Stimulated activated CD8-positive, alpha-beta memory T cell treated with anti-CD3 and anti-CD28 coated beads, Interleukin-12 subunit alpha, Interleukin-12 subunit beta, amount 100 ng/mL, for 24 hours (primary cell): ENCODE measurements around the gene OR10G7.
"Not testable (repeated sequence)": the region's sequence is repeated elsewhere in the genome, so short reads cannot be mapped to it uniquely, and the experiment has no call there.

Experiments
- DNase-seq: peaks from one replicate; pipeline ENCODE4 v3.0.0-alpha.2; 2020; ENCODE audit errors: extremely low read depth

Gene OR10G7

DNA sequence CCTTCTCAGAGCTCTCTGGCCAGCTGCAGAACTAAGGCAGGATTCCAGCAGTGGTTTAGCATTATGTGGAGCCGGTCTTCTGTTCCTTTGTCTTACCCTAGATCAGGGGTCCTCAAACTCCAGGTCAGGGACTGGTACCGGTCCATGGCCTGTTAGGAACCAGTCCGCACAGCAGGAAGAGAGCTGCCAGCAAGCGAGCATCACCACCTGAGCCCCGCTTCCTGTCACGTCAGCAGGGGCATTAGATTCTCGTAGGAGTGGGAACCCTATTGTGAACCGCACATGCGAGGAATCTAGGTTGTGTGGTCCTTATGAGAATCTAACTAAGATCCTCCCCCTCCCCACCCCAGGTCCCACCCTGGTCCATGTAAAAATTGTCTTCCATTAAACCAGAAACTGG is 1.6 kb downstream of the OR10G7 start:
- no peak for DNase-seq

DNA sequence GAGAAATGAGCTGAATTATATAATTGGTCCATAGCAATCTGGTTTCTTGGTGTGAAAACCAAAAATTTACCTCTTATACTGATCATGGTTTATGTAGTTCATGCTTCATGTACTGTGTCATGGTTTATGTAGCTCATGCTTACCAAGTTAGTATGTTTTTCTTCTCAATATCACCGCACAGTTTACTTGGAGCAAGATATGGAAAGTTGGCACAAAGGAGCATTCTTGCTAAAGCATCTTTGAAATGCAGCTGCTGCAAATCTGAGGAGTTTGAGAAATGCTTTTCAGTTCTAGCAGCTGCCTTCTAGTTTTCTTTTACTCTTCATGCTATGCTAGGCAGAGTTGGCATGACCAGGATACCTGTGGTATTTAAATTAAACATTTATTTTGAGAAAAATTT is 4.5 kb downstream of the OR10G7 start:
- DNase-seq = no peak

DNA sequence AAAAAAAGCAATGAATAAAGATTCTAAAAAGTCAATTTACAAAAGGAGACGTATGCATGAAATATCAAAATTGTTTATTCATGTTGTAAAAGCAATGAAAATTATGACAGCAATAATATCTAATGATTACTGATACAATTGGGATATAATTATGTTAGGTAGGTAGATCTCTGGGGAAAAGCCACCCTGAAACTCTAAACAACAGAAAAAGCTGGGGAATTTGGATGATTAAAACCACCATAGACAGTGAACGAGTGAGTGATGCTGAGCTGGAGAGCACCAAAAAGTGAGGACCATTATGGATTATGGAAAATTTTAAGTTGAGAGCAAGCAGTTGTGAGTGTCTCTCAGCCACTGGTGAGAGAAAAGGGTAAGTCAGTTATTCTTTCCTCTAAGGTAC is 14.6 kb downstream of the OR10G7 start, which contains the start of gene OR10G8:
Gene OR10G8 (plus strand): TSS at position 301 of the 400 bp plus-strand sequence. CDS start 2,825 bp downstream, outside the sequence.
- no peak for DNase-seq

DNA sequence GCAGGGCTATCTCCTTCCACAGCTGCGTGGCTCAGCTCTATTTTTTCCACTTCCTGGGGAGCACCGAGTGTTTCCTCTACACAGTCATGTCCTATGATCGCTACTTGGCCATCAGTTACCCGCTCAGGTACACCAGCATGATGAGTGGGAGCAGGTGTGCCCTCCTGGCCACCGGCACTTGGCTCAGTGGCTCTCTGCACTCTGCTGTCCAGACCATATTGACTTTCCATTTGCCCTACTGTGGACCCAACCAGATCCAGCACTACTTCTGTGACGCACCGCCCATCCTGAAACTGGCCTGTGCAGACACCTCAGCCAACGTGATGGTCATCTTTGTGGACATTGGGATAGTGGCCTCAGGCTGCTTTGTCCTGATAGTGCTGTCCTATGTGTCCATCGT is 25.3 kb downstream of the OR10G7 start:
- not testable (repeated sequence) for DNase-seq

DNA sequence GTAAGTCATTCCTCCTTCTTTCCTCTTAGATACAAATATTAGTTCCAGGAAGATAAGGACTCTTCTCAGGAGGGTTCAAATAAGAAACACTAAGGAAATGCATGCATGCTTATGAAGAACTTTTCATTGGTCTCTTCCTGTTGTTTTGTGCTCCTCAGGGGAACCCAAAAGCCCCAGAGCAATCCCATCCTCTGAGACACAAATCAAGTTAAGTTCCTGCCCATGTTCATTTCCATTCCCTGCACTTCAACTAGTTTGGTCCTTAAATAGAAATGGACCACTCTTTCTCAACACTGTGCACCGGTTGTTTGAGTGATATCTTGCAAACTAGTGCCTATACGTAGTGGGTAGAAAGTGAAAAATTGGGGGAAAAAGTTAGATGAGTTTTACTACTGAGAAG is 28.4 kb downstream of the OR10G7 start, which contains the start of gene OR10G4:
Gene OR10G4 (plus strand): TSS at position 301 of the 400 bp plus-strand sequence. CDS start 2,578 bp downstream, outside the sequence.
- DNase-seq = no peak

DNA sequence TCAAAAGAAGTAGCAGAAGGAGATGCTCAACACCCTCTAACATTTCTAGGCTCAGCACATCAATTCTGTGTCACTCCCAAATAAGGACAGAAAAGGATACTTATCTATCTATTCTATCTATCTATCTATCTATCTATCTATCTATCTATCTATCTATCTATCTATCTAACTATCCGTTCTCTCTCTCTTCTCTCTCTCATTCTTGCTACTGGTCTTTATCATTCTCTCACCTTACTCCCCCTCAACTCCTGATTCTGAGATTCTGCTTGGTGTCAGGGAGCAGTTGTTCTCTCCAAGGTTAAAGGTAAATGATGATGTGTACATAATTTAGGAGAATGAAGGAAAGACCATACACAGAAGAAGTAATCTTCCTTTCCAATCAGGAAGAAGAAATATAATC is 46.0 kb downstream of the OR10G7 start, which contains the start of gene OR10G6:
Gene OR10G6 (minus strand): TSS at position 43 of the 400 bp plus-strand sequence. CDS start 0 bp downstream, at position 43.
- no peak for DNase-seq
